Hepatic stellate cell (primary cell): ENCODE results near the gene MED13L.

Experiments used
- DNase-seq: peaks from one replicate; pipeline ENCODE4 v3.0.0; 2011; ENCODE audit warnings: low spot score

MED13L gene

GRCh38 chr12:115973066-115973465 lies 304.4 kb downstream of the MED13L start:
- no peak for DNase-seq

GRCh38 chr12:115972241-115972640 lies 305.3 kb downstream of the MED13L start:
- DNase-seq = no peak

GRCh38 chr12:115968211-115968610 lies 309.3 kb downstream of the MED13L start:
- DNase-seq = no peak

GRCh38 chr12:115966376-115966775 lies 311.1 kb downstream of the MED13L start:
- DNase-seq = no peak

GRCh38 chr12:115964626-115965025 lies 312.9 kb downstream of the MED13L start:
- no peak for DNase-seq

GRCh38 chr12:115964214-115964613 lies 313.3 kb downstream of the MED13L start:
- no peak for DNase-seq

- DNase-seq = no peak
Measured at GRCh38 chr12:115962216-115962615, 315.3 kb downstream of the MED13L start.

GRCh38 chr12:115960868-115961802 lies 316.4 kb downstream of the MED13L start:
- DNase-seq = no peak

- DNase-seq = no peak
Measured at GRCh38 chr12:115957686-115958290, 319.7 kb downstream of the MED13L start.

GRCh38 chr12:115956659-115957058 lies 320.8 kb downstream of the MED13L start:
- no peak for DNase-seq

- no peak for DNase-seq
Measured at GRCh38 chr12:115956236-115956635, 321.3 kb downstream of the MED13L start.

GRCh38 chr12:115953450-115953849 lies 324.0 kb downstream of the MED13L start:
- no peak for DNase-seq

GRCh38 chr12:115953031-115953430 lies 324.5 kb downstream of the MED13L start:
- DNase-seq = no peak

- no peak for DNase-seq
Measured at GRCh38 chr12:115950959-115951358, 326.5 kb downstream of the MED13L start.

GRCh38 chr12:115949675-115950074 lies 327.8 kb downstream of the MED13L start:
- DNase-seq = no peak

GRCh38 chr12:115947696-115948062 lies 329.8 kb downstream of the MED13L start:
- no peak for DNase-seq

- no peak for DNase-seq
Measured at GRCh38 chr12:115946867-115947695, 330.4 kb downstream of the MED13L start.

GRCh38 chr12:115946092-115946491 lies 331.4 kb downstream of the MED13L start:
- no peak for DNase-seq

GRCh38 chr12:115945491-115945885 lies 332.0 kb downstream of the MED13L start:
- DNase-seq = no peak

- DNase-seq = no peak
Measured at GRCh38 chr12:115944837-115945490, 332.5 kb downstream of the MED13L start.

- no peak for DNase-seq
Measured at GRCh38 chr12:115944392-115944742, 333.1 kb downstream of the MED13L start.
